H9 (cell line): ENCODE data around the gene GLRA3. TPM values are rescaled to one million over a fixed set of nuclear protein-coding genes. Genes with fewer than 3 reads are reported as not detected.

ENCODE experiments used
- DNase-seq: peaks from one replicate; pipeline ENCODE4 v3.0.0-alpha.2; 2017
- H2AFZ ChIP-seq: one replicate; pipeline ENCODE4 v1.6.1; 2013; ENCODE audit warnings: mild to moderate bottlenecking, low read length, control low read depth, moderate library complexity
- H2AK5ac ChIP-seq: 2 replicates; pipeline ENCODE4 v1.6.1; 2013; ENCODE audit warnings: low read length, control low read depth, mixed read lengths; ENCODE audit not compliant: insufficient read length
- H2BK120ac ChIP-seq: one replicate; pipeline ENCODE4 v1.6.1; 2013; ENCODE audit warnings: low read depth, mild to moderate bottlenecking, low read length, control low read depth, inconsistent platforms; ENCODE audit not compliant: poor library complexity, severe bottlenecking
- H2BK12ac ChIP-seq: 2 replicates; pipeline ENCODE4 v1.6.1; 2013; ENCODE audit warnings: low read length, control low read depth, mixed read lengths, low read depth; ENCODE audit not compliant: insufficient read length
- H2BK15ac ChIP-seq: 2 replicates; pipeline ENCODE4 v1.6.1; 2013; ENCODE audit warnings: low read depth, low read length, control low read depth
- H2BK20ac ChIP-seq: one replicate; pipeline ENCODE4 v1.6.1; 2013; ENCODE audit warnings: low read depth, mild to moderate bottlenecking, low read length, control low read depth, inconsistent platforms; ENCODE audit not compliant: poor library complexity, severe bottlenecking
- H2BK5ac ChIP-seq: 2 replicates; pipeline ENCODE4 v1.6.1; 2013; ENCODE audit warnings: low read length, control low read depth, mixed read lengths; ENCODE audit not compliant: insufficient read length
- H3K14ac ChIP-seq: 2 replicates; pipeline ENCODE4 v1.6.1; 2013; ENCODE audit warnings: low read length, control low read depth; ENCODE audit not compliant: insufficient read depth
- H3K18ac ChIP-seq: 2 replicates; pipeline ENCODE4 v1.6.1; 2013; ENCODE audit warnings: low read depth, mild to moderate bottlenecking, mixed read lengths, low read length, control low read depth; ENCODE audit not compliant: insufficient read length
- H3K23ac ChIP-seq: 2 replicates; pipeline ENCODE4 v1.6.1; 2013; ENCODE audit warnings: low read length, control low read depth, mixed read lengths, low read depth; ENCODE audit not compliant: insufficient read length
- H3K23me2 ChIP-seq: 2 replicates; pipeline ENCODE4 v1.6.1; 2013; ENCODE audit warnings: low read depth, mild to moderate bottlenecking, mixed read lengths, low read length, control low read depth; ENCODE audit not compliant: insufficient read length, poor library complexity, severe bottlenecking
- H3K27ac ChIP-seq: 2 replicates; pipeline ENCODE4 v1.5.1; 2013; ENCODE audit warnings: low read length, control low read depth, mixed read lengths, low read depth; ENCODE audit not compliant: insufficient read length
- H3K27me3 ChIP-seq: 2 replicates; pipeline ENCODE4 v1.6.1; 2013; ENCODE audit warnings: low read length, control low read depth, inconsistent platforms; ENCODE audit not compliant: insufficient read depth
- H3K4ac ChIP-seq: 2 replicates; pipeline ENCODE4 v1.6.1; 2013; ENCODE audit warnings: low read depth, mild to moderate bottlenecking, control low read depth, inconsistent platforms, low read length, moderate library complexity
- H3K4me1 ChIP-seq: 2 replicates; pipeline ENCODE4 v1.6.1; 2013; ENCODE audit warnings: low read length, control low read depth, inconsistent platforms; ENCODE audit not compliant: insufficient read depth
- H3K4me2 ChIP-seq: 2 replicates; pipeline ENCODE4 v1.6.1; 2013; ENCODE audit warnings: low read length, control low read depth, mixed read lengths; ENCODE audit not compliant: insufficient read length, insufficient read depth
- H3K56ac ChIP-seq: 2 replicates; pipeline ENCODE4 v1.6.1; 2013; ENCODE audit warnings: low read depth, mild to moderate bottlenecking, mixed read lengths, low read length, control low read depth; ENCODE audit not compliant: insufficient read length
- H3K79me1 ChIP-seq: 2 replicates; pipeline ENCODE4 v1.6.1; 2013; ENCODE audit warnings: low read depth, mild to moderate bottlenecking, moderate library complexity, low read length, control low read depth, inconsistent platforms; ENCODE audit not compliant: insufficient read depth, poor library complexity, severe bottlenecking
- H3K79me2 ChIP-seq: 2 replicates; pipeline ENCODE4 v1.6.1; 2013; ENCODE audit warnings: low read length, control low read depth, inconsistent platforms; ENCODE audit not compliant: insufficient read depth
- H3K9ac ChIP-seq: 2 replicates; pipeline ENCODE4 v1.6.1; 2013; ENCODE audit warnings: low read length, control low read depth, mixed read lengths; ENCODE audit not compliant: insufficient read length; ENCODE audit errors: extremely low read depth
- H3K9me3 ChIP-seq: one replicate; pipeline ENCODE4 v1.6.1; 2013; ENCODE audit warnings: low read depth, low read length, inconsistent platforms; ENCODE audit not compliant: control insufficient read depth
- H3T11ph ChIP-seq: one replicate; pipeline ENCODE4 v1.6.1; 2013; ENCODE audit warnings: mild to moderate bottlenecking, low read length, control low read depth, inconsistent platforms
- H4K20me1 ChIP-seq: one replicate; pipeline ENCODE4 v1.6.1; 2013; ENCODE audit not compliant: control insufficient read depth, insufficient read length, insufficient read depth
- H4K5ac ChIP-seq: 2 replicates; pipeline ENCODE4 v1.6.1; 2013; ENCODE audit warnings: low read depth, mild to moderate bottlenecking, mixed read lengths, low read length, control low read depth; ENCODE audit not compliant: insufficient read length
- H4K8ac ChIP-seq: replicated peaks from 2 replicates; pipeline ENCODE4 v1.6.1; 2013; ENCODE audit warnings: low read length, control low read depth, mixed read lengths, low read depth; ENCODE audit not compliant: insufficient read length
- H4K91ac ChIP-seq: 2 replicates; pipeline ENCODE4 v1.6.1; 2013; ENCODE audit warnings: low read depth, mild to moderate bottlenecking, moderate library complexity, mixed read lengths, low read length, control low read depth; ENCODE audit not compliant: insufficient read length
- H3K27ac Mint-ChIP-seq, 3 experiments: 2 replicates in 2 of 3; 3 replicates in 1 of 3; pipeline ENCODE4 v1.8.0; 2020 to 2021; ENCODE audit warnings: mixed read lengths in 3 of 3, mild to moderate bottlenecking in 1 of 3, moderate library complexity in 1 of 3
- H3K27me3 Mint-ChIP-seq: 2 replicates; pipeline ENCODE4 v1.8.0; 2021; ENCODE audit warnings: low read depth, mild to moderate bottlenecking, moderate library complexity, mixed read lengths
- H3K36me3 Mint-ChIP-seq, 3 experiments: 2 replicates in 2 of 3; 3 replicates in 1 of 3; pipeline ENCODE4 v1.8.0; 2020 to 2021; ENCODE audit warnings: low read depth in 3 of 3, mixed read lengths in 3 of 3; ENCODE audit not compliant: insufficient read depth in 1 of 3
- H3K4me1 Mint-ChIP-seq, 2 experiments: 2 replicates each; pipeline ENCODE4 v1.8.0; 2020; ENCODE audit warnings: mixed read lengths in 2 of 2
- H3K4me3 Mint-ChIP-seq, 2 experiments: 2 replicates in 1 of 2; 3 replicates in 1 of 2; pipeline ENCODE4 v1.8.0; 2020 to 2021; ENCODE audit warnings: mild to moderate bottlenecking in 2 of 2, mixed read lengths in 2 of 2, moderate library complexity in 1 of 2
- H3K9me3 Mint-ChIP-seq, 2 experiments: 2 replicates in 1 of 2; 3 replicates in 1 of 2; pipeline ENCODE4 v1.8.0; 2020; ENCODE audit warnings: mild to moderate bottlenecking in 2 of 2, mixed read lengths in 2 of 2, moderate library complexity in 1 of 2
- total RNA-seq: library from RNA; stranded (reverse); gene quantifications from 2 replicates; pipeline ENCODE4 v1.2.1, GENCODE V29; 2021
- TF ChIP-seq, protein P1 (sequence below): fragments of 200-600 bp; sonication (generic); conservative IDR thresholded peaks from 3 replicates; pipeline ENCODE4 v1.8.0; 2021; ENCODE audit warnings: antibody characterized with exemption, mild to moderate bottlenecking

The GLRA3 gene
- total RNA-seq, 1 experiment from 2014 or later, result 0.09 TPM

DNA sequence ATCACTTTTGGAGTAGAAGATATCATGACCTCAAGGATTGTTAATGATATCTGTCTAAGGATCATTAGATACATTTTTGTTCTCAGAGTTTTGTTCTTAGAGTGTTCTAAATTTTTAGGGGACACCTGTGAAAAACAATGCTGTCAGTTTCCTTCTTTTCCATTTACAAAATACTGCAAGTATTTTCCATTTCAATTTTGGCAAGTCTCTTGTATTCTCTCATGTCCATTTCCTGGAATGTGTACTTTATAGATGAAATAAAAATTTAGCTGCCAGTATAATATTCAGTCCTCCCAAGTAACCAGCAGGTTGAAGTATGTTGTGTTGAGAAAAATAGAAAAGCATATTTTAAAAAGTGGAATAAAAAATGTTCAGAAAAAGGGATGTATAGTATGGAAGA, 188.9 kb downstream of the GLRA3 start:
- Histone ChIP-seq H3K79me2 (no peaks in the 10 kb centered on the region), H3K14ac (no peak overlapping the region), H3K4me2 (no peak overlapping the region), H4K8ac (no peak overlapping the region), H3K27me3 (no peaks in the 10 kb centered on the region), H3K23me2 (no peaks in the 10 kb centered on the region), H3K56ac (no peak overlapping the region), H3K9me3 (no peaks in the 10 kb centered on the region), H2BK12ac (no peak overlapping the region), H3K4ac (no peak overlapping the region), H2BK20ac (no peak overlapping the region), H3K4me1 (no peaks in the 10 kb centered on the region), H2BK5ac (no peak overlapping the region), H3T11ph (no peak overlapping the region), H2BK120ac (no peak overlapping the region), H2AK5ac (no peak overlapping the region), H2BK15ac (no peak overlapping the region), H3K23ac (no peak overlapping the region), H3K9ac (no peak overlapping the region), H4K5ac (no peak overlapping the region), H3K27ac (no peak overlapping the region), H3K18ac (no peak overlapping the region), H4K20me1 (no peaks in the 10 kb centered on the region), H4K91ac (no peak overlapping the region), H3K79me1 (no peaks in the 10 kb centered on the region), H2AFZ (no peak overlapping the region)
- H3K36me3 Mint-ChIP-seq, result no peaks in the 10 kb centered on the region
- TF ChIP-seq, protein P1, sequence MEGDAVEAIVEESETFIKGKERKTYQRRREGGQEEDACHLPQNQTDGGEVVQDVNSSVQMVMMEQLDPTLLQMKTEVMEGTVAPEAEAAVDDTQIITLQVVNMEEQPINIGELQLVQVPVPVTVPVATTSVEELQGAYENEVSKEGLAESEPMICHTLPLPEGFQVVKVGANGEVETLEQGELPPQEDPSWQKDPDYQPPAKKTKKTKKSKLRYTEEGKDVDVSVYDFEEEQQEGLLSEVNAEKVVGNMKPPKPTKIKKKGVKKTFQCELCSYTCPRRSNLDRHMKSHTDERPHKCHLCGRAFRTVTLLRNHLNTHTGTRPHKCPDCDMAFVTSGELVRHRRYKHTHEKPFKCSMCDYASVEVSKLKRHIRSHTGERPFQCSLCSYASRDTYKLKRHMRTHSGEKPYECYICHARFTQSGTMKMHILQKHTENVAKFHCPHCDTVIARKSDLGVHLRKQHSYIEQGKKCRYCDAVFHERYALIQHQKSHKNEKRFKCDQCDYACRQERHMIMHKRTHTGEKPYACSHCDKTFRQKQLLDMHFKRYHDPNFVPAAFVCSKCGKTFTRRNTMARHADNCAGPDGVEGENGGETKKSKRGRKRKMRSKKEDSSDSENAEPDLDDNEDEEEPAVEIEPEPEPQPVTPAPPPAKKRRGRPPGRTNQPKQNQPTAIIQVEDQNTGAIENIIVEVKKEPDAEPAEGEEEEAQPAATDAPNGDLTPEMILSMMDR, result no peak
- 0 out of 5 replicates have a peak, but pooled peaks cover 0 to 1% of the 10 kb centered on the region in 2 experiments for H3K9me3 Mint-ChIP-seq
- H3K27ac Mint-ChIP-seq, result no peak overlapping the region
- H3K27me3 Mint-ChIP-seq, result no peaks in the 10 kb centered on the region
- DNase-seq, result no peak
- no peaks in the 10 kb centered on the region for H3K4me1 Mint-ChIP-seq
- H3K4me3 Mint-ChIP-seq, result no peak overlapping the region
